ENCODE measurements around the gene C1orf185.
"Not testable (repeated sequence)": the region's sequence is repeated elsewhere in the genome, so short reads cannot be mapped to it uniquely, and the experiment has no call there.

C1orf185 gene

DNA sequence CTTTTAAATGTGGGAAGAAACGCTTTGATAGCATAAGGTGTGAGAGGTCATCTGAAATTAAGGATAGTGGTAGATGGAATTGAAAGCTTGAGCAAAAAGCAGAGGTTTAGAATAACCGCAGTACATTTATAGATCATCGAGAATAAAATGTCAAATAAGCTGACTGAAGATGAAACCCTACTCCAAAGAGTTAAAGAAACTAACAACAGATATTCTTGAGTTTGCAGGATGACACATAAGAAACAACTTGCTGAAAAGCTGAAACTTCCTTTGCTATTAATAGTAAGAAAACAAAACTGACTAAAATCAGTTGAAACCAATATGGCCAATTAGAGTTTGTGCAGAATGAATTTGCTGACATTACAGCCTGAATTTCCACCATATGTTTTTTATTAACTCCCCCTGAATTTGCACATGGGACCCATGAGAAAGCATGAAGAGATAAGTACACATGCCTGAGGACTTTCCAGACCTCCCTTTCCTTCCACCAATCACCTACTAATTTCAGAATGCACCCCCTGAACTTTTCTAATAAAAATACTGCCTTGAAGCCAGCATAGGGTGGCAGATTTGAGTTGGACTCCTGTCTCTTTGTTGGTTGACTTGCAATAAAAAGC, 1.7 kb upstream of the C1orf185 start:
- Mint-ChIP-seq H3K27me3 (peaks cover 15 to 28% of the 10 kb centered on the region in 2 donors), H3K4me1 (no peaks in the 10 kb centered on the region), H3K9me3 (peaks cover 8 to 10% of the 10 kb centered on the region in 2 donors), H3K36me3 (no peaks in the 10 kb centered on the region), H3K27ac (no peak overlapping the region), H3K4me3 (no peak overlapping the region)
- ATAC-seq (replicated peaks) (no peak), DNase-seq (no peak)

DNA sequence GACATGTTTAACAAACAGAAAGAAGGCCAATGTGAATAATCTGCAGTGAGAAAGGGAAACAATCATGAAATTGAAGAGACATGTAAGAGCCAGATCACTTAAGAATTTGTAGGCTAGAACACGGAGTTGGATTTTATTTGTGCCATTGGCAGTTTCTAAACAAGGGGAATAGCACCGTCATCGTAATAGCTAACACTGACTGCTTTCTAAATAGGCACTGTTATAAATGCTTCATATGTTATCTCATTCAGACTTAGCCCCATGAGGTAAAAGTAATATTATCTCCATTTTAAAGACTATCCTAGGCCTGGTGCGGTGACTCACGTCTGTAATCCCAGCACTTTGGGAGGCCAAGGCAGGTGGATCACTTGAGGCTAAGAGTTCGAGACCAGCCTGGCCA, 12.1 kb downstream of the C1orf185 start:
- H3K4me3 Mint-ChIP-seq = no peak overlapping the region
- no peaks in the 10 kb centered on the region for H3K9me3 Mint-ChIP-seq
- H3K27me3 Mint-ChIP-seq = peaks cover 20 to 26% of the 10 kb centered on the region in 2 donors
- no peaks in the 10 kb centered on the region for H3K4me1 Mint-ChIP-seq
- no peak for ATAC-seq (replicated peaks)
- H3K27ac Mint-ChIP-seq = no peak overlapping the region
- DNase-seq = no peak
- no peaks in the 10 kb centered on the region for H3K36me3 Mint-ChIP-seq

DNA sequence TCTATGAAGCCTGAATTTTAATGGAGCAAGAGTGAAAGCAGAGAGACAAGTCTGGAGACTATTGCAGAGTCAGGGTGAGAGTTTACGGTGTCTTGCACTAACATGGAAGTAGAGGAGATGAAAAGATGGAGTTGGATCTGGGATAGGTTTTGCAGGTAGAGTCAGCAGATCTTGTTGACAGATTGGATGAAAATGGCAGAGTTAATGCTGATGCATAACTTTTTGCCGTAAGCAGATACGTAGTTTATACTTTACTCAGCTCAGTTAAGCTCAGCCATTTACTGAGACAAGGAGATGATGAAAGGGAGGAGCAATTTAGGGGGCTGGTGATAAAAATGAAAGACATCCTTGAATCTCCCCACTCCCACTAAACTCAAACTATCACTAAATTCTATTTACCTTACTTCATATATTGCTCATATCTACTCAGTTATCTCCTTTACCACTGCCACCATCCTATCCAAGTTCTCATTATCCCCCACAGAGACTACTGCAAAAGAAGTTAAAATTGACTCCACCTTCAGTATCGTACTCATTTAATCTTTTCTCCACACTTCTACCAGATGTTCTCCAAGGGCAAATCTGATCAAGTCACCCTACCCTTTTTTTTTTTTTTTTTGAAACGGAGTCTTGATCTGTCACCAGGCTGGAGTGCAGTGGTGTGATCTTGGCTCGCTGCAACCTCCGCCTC, 13.8 kb downstream of the C1orf185 start:
- H3K9me3 Mint-ChIP-seq = no peaks in the 10 kb centered on the region
- H3K36me3 Mint-ChIP-seq = no peaks in the 10 kb centered on the region
- H3K4me1 Mint-ChIP-seq = no peaks in the 10 kb centered on the region
- no peak overlapping the region for H3K4me3 Mint-ChIP-seq
- no peak for DNase-seq
- H3K27ac Mint-ChIP-seq = no peak overlapping the region
- H3K27me3 Mint-ChIP-seq = peaks cover 18 to 22% of the 10 kb centered on the region in 2 donors
- ATAC-seq (replicated peaks) = no peak

DNA sequence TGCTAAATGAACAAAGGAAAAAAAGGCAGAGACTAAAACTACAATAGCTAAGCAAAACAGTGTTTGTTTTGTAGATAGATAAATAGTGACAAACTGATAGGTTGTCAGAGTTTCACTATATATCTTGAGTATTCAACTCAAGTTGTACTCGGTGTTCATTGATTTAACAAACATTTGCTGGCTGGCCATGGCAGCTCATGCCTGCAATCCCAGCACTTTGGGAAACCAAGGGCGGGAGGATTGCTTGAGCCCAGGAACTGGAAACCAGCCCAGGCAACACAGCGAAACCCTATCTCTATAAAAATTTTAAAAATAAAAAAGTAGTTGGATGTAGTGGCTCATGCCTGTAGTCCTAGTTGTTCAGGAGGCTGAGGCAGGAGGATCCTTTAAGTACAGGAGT, 17.3 kb downstream of the C1orf185 start:
- ATAC-seq (replicated peaks) (no peak), DNase-seq (no peak)
- Mint-ChIP-seq H3K9me3 (no peaks in the 10 kb centered on the region), H3K4me3 (no peak overlapping the region), H3K27ac (no peak overlapping the region), H3K36me3 (no peaks in the 10 kb centered on the region), H3K4me1 (no peaks in the 10 kb centered on the region), H3K27me3 (peaks cover 12 to 30% of the 10 kb centered on the region in 2 donors)

DNA sequence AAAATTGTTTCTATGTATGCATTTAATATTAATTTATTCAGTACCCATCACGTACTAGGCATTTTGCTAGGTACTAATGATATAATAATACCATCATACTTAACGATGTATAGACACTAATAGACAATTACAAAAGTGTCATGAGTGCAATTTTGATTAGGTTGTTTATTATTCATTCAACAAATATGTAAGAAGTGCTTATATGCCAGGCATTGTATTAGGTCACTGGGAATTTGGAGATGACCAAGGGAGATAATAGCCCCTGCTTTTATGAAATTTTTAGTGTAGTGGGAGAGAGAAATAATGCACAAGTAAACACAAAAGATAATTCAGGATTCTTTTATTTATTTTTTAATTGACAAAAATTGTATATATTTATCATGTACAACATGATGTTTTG, 18.6 kb downstream of the C1orf185 start:
- Mint-ChIP-seq H3K9me3 (no peaks in the 10 kb centered on the region), H3K4me3 (no peak overlapping the region), H3K27me3 (peaks cover 12 to 30% of the 10 kb centered on the region in 2 donors), H3K4me1 (no peaks in the 10 kb centered on the region), H3K27ac (no peak overlapping the region), H3K36me3 (no peaks in the 10 kb centered on the region)
- ATAC-seq (replicated peaks) (no peak), DNase-seq (no peak)

DNA sequence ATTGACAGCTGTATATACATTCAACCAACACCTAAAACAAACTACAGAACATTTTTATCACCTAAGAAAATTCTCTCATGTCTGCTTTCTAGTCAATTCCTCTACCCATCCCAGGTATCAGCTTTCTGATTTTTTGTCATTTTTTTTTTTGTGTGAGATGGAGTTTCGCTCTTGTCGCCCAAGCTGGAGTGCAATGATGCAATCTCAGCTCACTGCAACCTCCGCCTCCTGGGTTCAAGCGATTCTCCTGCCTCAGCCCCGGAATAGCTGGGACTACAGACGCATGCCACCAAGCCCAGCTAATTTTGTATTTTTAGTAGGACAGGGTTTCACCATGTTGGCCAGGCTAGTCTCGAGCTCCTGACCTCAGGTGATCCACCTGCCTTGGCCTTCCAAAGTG, 25.1 kb downstream of the C1orf185 start:
- ATAC-seq (replicated peaks); H3K4me3 Mint-ChIP-seq; H3K27ac Mint-ChIP-seq; DNase-seq; H3K4me1 Mint-ChIP-seq; H3K9me3 Mint-ChIP-seq; H3K36me3 Mint-ChIP-seq: not testable (repeated sequence)
- peaks cover 20 to 31% of the 10 kb centered on the region in 2 donors for H3K27me3 Mint-ChIP-seq

DNA sequence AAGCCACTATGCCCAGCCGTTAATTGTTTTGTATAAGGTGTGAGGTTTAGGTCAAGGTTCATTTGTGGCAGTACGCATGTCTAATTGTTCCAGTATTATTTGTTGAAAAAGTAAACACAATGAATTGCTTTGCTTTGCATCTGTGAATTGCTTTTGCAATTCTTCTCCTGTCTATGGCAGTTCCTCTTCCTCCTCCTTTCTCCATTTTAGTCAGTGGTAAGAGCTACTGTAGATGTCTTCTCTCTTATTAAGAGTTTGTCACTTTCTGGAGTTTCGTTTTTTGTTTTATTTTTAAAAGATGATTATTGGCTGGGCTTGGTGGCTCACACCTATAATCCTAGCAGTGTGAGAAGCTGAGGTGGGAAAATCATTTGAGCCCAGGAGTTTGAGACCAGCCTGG, 29.2 kb downstream of the C1orf185 start:
- Mint-ChIP-seq H3K4me3 (no peak overlapping the region), H3K4me1 (no peaks in the 10 kb centered on the region), H3K36me3 (peaks cover 3 to 7% of the 10 kb centered on the region in 2 donors), H3K27ac (no peak overlapping the region), H3K27me3 (peaks cover 37 to 60% of the 10 kb centered on the region in 2 donors), H3K9me3 (peaks cover 20 to 21% of the 10 kb centered on the region in 2 donors)
- ATAC-seq (replicated peaks) = no peak
- no peak for DNase-seq

DNA sequence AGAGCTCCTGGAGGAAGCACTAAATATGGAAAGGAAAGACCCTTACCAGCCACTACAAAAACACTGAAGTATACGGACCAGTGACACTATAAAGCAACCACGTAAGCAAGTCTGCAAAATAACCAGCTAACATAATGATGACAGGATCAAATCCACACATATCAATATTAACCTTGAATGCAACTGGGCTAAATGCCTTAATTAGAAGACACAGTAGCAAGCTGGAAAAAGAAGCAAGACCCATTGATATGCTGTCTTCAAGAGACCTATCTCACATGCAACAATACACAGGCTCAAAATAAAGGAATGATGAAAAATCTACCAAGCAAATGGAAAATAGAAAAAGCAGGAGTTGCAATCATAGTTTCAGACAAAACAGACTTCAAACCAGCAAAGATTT, 31.0 kb downstream of the C1orf185 start:
- Mint-ChIP-seq H3K9me3 (peaks cover 20 to 21% of the 10 kb centered on the region in 2 donors), H3K27ac (no peak overlapping the region), H3K4me3 (no peak overlapping the region), H3K4me1 (no peaks in the 10 kb centered on the region), H3K36me3 (peaks cover 3 to 7% of the 10 kb centered on the region in 2 donors), H3K27me3 (peaks cover 37 to 66% of the 10 kb centered on the region in 2 donors)
- ATAC-seq (replicated peaks) (no peak), DNase-seq (no peak)

DNA sequence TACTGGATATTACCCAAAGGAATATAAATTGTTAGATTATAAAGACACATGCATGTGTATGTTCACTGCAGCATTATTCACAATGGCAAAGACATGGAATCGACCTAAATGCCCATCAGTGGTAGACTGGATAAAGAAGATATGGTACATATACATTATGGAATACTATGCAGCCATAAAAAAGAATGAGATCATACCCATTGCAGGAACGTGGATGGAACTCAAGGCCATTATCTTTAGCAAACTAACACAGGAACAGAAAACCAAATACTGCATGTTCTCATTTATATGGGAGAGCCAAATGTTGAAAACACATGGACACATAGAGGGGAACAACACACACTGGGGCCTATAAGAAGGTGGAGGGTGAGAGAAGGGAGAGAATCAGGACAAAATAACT, 35.7 kb downstream of the C1orf185 start:
- not testable (repeated sequence) for H3K36me3 Mint-ChIP-seq; ATAC-seq (replicated peaks); DNase-seq; H3K4me1 Mint-ChIP-seq; H3K27ac Mint-ChIP-seq; H3K4me3 Mint-ChIP-seq
- Mint-ChIP-seq H3K9me3 (peaks cover 11 to 14% of the 10 kb centered on the region in 2 donors), H3K27me3 (peaks cover 20 to 39% of the 10 kb centered on the region in 2 donors)

DNA sequence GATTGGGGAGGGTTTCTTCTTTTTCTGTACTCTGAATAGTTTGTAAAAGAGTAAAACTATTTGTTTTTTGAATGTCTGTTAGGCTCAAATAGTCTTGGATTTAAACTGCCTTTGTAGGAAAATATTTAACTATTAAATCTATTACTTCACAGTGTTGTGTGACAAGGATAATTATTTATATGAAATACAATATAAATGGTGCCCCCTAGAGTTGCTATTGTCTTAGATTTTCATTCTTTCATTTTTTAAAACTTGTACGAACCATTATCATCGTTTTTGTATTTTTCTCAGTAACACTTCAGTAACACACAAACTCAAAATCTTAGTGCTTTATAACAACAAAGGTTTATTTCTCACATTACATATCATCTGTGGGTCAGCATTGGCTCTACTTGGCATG, 37.4 kb downstream of the C1orf185 start:
- H3K9me3 Mint-ChIP-seq = peaks cover 0 to 1% of the 10 kb centered on the region in 2 donors
- H3K4me3 Mint-ChIP-seq = no peak overlapping the region
- ATAC-seq (replicated peaks) = no peak

DNA sequence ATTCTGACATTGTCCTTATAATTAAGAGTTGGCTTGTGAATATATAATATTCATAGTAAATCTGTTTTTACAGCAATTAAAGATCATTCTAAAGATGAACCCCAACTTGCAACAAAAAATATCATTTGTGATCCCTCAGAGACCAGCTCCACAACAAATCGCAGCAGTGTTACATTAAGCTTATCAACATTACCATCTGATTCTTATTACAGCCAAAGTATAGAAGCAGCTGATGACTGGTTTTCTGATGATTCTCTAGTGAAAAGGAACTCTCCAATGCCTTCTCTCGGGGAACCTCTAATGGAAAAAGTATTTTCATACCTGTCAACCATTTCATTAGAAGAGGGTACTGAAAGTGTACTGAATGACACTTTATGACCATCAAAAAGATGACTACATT, 45.4 kb downstream of the C1orf185 start:
- H3K27me3 Mint-ChIP-seq = peaks cover 9 to 36% of the 10 kb centered on the region in 2 donors
- no peak overlapping the region for H3K4me3 Mint-ChIP-seq
- ATAC-seq (replicated peaks) (no peak), DNase-seq (no peak)
- no peaks in the 10 kb centered on the region for H3K36me3 Mint-ChIP-seq
- H3K9me3 Mint-ChIP-seq = no peaks in the 10 kb centered on the region
- no peaks in the 10 kb centered on the region for H3K4me1 Mint-ChIP-seq
- H3K27ac Mint-ChIP-seq = no peak overlapping the region

More for the DNA sequence above, 37.4 kb downstream of the C1orf185 start:
- peaks cover 7 to 37% of the 10 kb centered on the region in 2 donors for H3K27me3 Mint-ChIP-seq
- H3K36me3 Mint-ChIP-seq = no peaks in the 10 kb centered on the region
- H3K27ac Mint-ChIP-seq = no peak overlapping the region
- no peak for DNase-seq
- no peaks in the 10 kb centered on the region for H3K4me1 Mint-ChIP-seq

DNA sequence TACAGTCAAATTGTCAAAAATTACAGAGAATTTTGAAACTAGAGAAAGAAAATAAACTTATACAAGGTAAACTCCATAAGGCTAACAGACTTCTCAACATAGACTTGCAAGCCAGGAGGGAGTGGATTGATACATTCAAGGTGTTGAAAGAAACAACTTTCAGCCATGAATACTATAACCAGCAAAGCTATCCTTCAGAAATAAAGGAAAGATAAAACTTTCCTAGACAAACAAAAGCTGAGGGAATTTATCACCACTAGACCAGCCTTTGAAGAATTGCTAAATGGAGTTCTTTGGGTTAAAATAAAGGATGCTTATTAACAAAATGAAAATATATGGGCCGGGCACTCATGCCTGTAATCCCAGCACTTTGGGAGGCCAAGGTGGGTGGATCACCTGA, 52.7 kb downstream of the C1orf185 start:
- H3K4me1 Mint-ChIP-seq = no peaks in the 10 kb centered on the region
- ATAC-seq (replicated peaks) (no peak), DNase-seq (no peak)
- H3K9me3 Mint-ChIP-seq = peaks cover 6% of the 10 kb centered on the region in 2 donors
- no peak overlapping the region for H3K27ac Mint-ChIP-seq
- peaks cover 7 to 9% of the 10 kb centered on the region in 2 donors for H3K27me3 Mint-ChIP-seq
- H3K36me3 Mint-ChIP-seq = peaks cover 3 to 4% of the 10 kb centered on the region in 2 donors
- H3K4me3 Mint-ChIP-seq = no peak overlapping the region

DNA sequence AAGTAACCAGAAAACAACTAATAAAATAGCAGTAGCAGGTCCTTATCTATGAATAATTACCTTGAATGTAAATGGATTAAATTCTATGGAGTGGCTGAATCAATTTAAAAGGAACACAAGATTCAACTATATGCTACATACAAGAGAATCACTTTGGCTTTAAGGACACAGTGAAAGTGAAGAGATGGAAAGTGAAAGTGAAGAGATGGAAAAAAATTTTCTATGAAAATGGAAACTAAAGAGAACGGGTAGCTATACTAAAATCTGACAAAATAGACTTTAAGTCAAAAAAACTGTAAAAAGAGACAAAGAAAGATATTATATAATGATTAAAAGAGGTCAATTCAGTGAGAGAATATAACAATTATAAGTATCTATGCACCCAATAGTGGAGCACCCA, 54.7 kb downstream of the C1orf185 start:
- peaks cover 0 to 11% of the 10 kb centered on the region in 2 donors for H3K27me3 Mint-ChIP-seq
- no peak overlapping the region for H3K4me3 Mint-ChIP-seq
- no peak overlapping the region for H3K27ac Mint-ChIP-seq
- ATAC-seq (replicated peaks) (no peak), DNase-seq (no peak)
- H3K4me1 Mint-ChIP-seq = no peaks in the 10 kb centered on the region
- H3K9me3 Mint-ChIP-seq = peaks cover 6% of the 10 kb centered on the region in 2 donors
- peaks cover 3 to 4% of the 10 kb centered on the region in 2 donors for H3K36me3 Mint-ChIP-seq

DNA sequence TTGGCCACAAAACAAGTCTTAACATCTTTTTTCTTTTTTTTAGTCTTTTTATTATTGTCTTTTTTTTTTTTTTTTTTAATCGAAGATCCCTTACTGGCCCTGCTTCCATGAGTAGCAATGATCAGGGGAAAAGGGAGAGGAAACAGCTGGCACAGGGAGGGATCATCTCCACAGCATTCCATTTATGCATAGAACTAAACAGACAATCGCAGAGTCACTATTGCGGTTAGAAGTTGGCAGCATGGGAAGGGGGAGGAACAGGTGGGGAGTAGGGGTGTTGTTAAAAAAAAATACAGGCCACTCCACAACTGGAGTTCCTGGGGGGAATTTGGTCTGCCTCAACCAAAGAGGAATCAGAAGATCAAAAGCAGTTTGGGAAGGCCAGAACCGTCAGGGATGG, 55.4 kb downstream of the C1orf185 start:
- Mint-ChIP-seq H3K27me3 (peaks cover 0 to 11% of the 10 kb centered on the region in 2 donors), H3K27ac (no peak overlapping the region), H3K36me3 (peaks cover 3 to 4% of the 10 kb centered on the region in 2 donors), H3K4me3 (no peak overlapping the region), H3K4me1 (no peaks in the 10 kb centered on the region), H3K9me3 (peaks cover 6% of the 10 kb centered on the region in 2 donors)
- no peak for ATAC-seq (replicated peaks)
- no peak for DNase-seq

DNA sequence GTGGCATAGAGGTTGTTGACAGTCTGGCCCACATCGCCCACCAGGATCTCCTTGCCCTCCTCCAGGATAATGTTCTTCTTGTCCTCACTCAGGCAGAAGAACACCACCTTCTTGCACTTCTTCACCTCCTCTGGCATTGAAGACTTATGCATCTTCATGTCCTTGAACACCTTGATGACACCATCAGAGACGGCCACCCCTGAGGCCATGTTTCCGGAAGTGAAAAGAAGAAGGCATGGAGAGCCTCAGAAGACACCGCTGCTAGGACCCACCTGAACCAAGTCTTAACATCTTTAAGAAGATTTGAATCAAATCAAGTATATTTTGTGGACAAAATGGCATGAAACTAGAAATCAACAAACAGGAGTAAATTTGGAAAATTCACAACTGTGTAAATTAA, 56.2 kb downstream of the C1orf185 start:
- Mint-ChIP-seq H3K9me3 (peaks cover 6% of the 10 kb centered on the region in 2 donors), H3K27ac (no peak overlapping the region), H3K36me3 (peaks cover 3 to 4% of the 10 kb centered on the region in 2 donors), H3K27me3 (peaks cover 0 to 11% of the 10 kb centered on the region in 2 donors), H3K4me1 (no peaks in the 10 kb centered on the region), H3K4me3 (no peak overlapping the region)
- ATAC-seq (replicated peaks) = no peak
- no peak for DNase-seq

Measured in stimulated activated naive B cell treated with anti-CD40 and anti-IgM and Interleukin-4, amounts not matched to agents 10 μg/mL and 1 μg/mL and 100 μg/mL, for 72 hours (primary cell).